Uterus (tissue), 4 donors: ENCODE results near the gene C1QC. TPM values are rescaled to one million over a fixed set of nuclear protein-coding genes. Genes with fewer than 3 reads are reported as not detected.

Experiments used
- DNase-seq, 2 donors: peaks; one replicate each; pipeline ENCODE4 v3.0.0-alpha.2; 2019 to 2020
- H3K27ac ChIP-seq, 2 donors: fragments of 200-600 bp; sonication (generic); 1 replicate in 1 of 2; 2 replicates in 1 of 2; pipeline ENCODE4 v1.5.1; 2016 to 2018
- H3K27me3 ChIP-seq, 2 donors: fragments of 200-600 bp; sonication (generic); one replicate each; pipeline ENCODE4 v1.5.1; 2018 to 2019; ENCODE audit warnings: control low read depth in 1 of 2
- H3K36me3 ChIP-seq, 2 donors: fragments of 200-600 bp; sonication (generic); one replicate each; pipeline ENCODE4 v1.5.1; 2019; ENCODE audit warnings: control low read depth in 1 of 2
- H3K4me1 ChIP-seq, 2 donors: fragments of 200-600 bp; sonication (generic); one replicate each; pipeline ENCODE4 v1.5.1; 2018 to 2019; ENCODE audit warnings: control low read depth in 1 of 2
- H3K4me3 ChIP-seq, 2 donors: fragments of 200-600 bp; sonication (generic); 1 replicate in 1 of 2; 2 replicates in 1 of 2; pipeline ENCODE4 v1.5.1; 2018 to 2019; ENCODE audit warnings: mild to moderate bottlenecking in 1 of 2
- H3K9me3 ChIP-seq, 2 donors: fragments of 200-600 bp; sonication (generic); one replicate each; pipeline ENCODE4 v1.5.1; 2019; ENCODE audit warnings: control low read depth in 1 of 2
- CTCF ChIP-seq, 4 experiments: fragments of 200-600 bp in 2 of 4; fragments of 450-650 bp in 2 of 4; sonication (generic) in 2 of 4; IDR thresholded peaks; one replicate each; pipeline ENCODE4 v1.5.1; 2016 to 2019; ENCODE audit warnings: antibody characterized with exemption in 4 of 4, mild to moderate bottlenecking in 2 of 4, moderate library complexity in 1 of 4
- POLR2A ChIP-seq, 2 donors: fragments of 450-650 bp; IDR thresholded peaks; one replicate each; pipeline ENCODE4 v1.6.1; 2016; ENCODE audit warnings: antibody characterized with exemption in 2 of 2, mild to moderate bottlenecking in 1 of 2, moderate library complexity in 1 of 2
- intact Hi-C: fragments of 100-400 bp; cut with DNase I; formaldehyde crosslinking; loops from one replicate; pipeline ENCODE4 v1.15.1; 2023; ENCODE audit warnings: low total_unique reads
- total RNA-seq, 4 donors: library from RNA; depleted of rRNA in 3 of 4; stranded (reverse); fragments of >200 nt in 3 of 4; gene quantifications; one replicate each; pipeline versions ENCODE4 v1.1.0 to v1.2.4, GENCODE V29; 2014 to 2023
- donor health status: DM: yes; HTN: yes; CAD: no.

The C1QC gene
- total RNA-seq, 4 donors from 2014 or later, result 8.2 to 120 (median 28.1) TPM

- Histone ChIP-seq H3K4me3 (no peak overlapping the region), H3K27me3 (no peaks in the 10 kb centered on the region), H3K9me3 (no peaks in the 10 kb centered on the region), H3K36me3 (no peaks in the 10 kb centered on the region), H3K27ac (no peak overlapping the region), H3K4me1 (no peaks in the 10 kb centered on the region)
- DNase-seq, result no peak
- no peak for TF ChIP-seq CTCF (IDR thresholded peaks at IDR 0.05)
- TF ChIP-seq POLR2A (IDR thresholded peaks at IDR 0.05), result no peak
- intact Hi-C loops, result no loop called here
Measured at GRCh38 chr1:22598736-22599135, 44.7 kb upstream of the C1QC start.

GRCh38 chr1:22600071-22600816 is 43.2 kb upstream of the C1QC start:
- Histone ChIP-seq H3K36me3 (no peaks in the 10 kb centered on the region), H3K27me3 (no peaks in the 10 kb centered on the region), H3K4me3 (no peak overlapping the region), H3K9me3 (no peaks in the 10 kb centered on the region), H3K4me1 (no peaks in the 10 kb centered on the region), H3K27ac (no peak overlapping the region)
- TF ChIP-seq POLR2A (IDR thresholded peaks at IDR 0.05) (no peak), CTCF (IDR thresholded peaks at IDR 0.05) (no peak)
- no peak for DNase-seq
- intact Hi-C loops, result no loop called here

- Histone ChIP-seq H3K36me3 (no peaks in the 10 kb centered on the region), H3K27ac (no peak overlapping the region), H3K4me3 (no peak overlapping the region), H3K27me3 (no peaks in the 10 kb centered on the region), H3K4me1 (no peaks in the 10 kb centered on the region), H3K9me3 (no peaks in the 10 kb centered on the region)
- intact Hi-C loops, result no loop called here
- no peak for TF ChIP-seq POLR2A (IDR thresholded peaks at IDR 0.05)
- no peak for TF ChIP-seq CTCF (IDR thresholded peaks at IDR 0.05)
- DNase-seq, result no peak
Measured at GRCh38 chr1:22600817-22601605, 42.4 kb upstream of the C1QC start.

GRCh38 chr1:22601610-22602009 is 41.8 kb upstream of the C1QC start:
- Histone ChIP-seq H3K27ac (no peak overlapping the region), H3K27me3 (no peaks in the 10 kb centered on the region), H3K9me3 (no peaks in the 10 kb centered on the region), H3K36me3 (no peaks in the 10 kb centered on the region), H3K4me3 (no peak overlapping the region), H3K4me1 (no peaks in the 10 kb centered on the region)
- intact Hi-C loops, result no loop called here
- DNase-seq, result no peak
- no peak for TF ChIP-seq POLR2A (IDR thresholded peaks at IDR 0.05)
- TF ChIP-seq CTCF (IDR thresholded peaks at IDR 0.05), result no peak

- TF ChIP-seq CTCF (IDR thresholded peaks at IDR 0.05) (no peak), POLR2A (IDR thresholded peaks at IDR 0.05) (no peak)
- intact Hi-C loops, result no loop called here
- no peak overlapping the region for H3K27ac ChIP-seq
- no peak for DNase-seq
- H3K27me3 ChIP-seq, result no peaks in the 10 kb centered on the region
- H3K4me1 ChIP-seq, result no peaks in the 10 kb centered on the region
- no peak overlapping the region for H3K4me3 ChIP-seq
- no peaks in the 10 kb centered on the region for H3K36me3 ChIP-seq
- H3K9me3 ChIP-seq, result no peaks in the 10 kb centered on the region
Measured at GRCh38 chr1:22602060-22602740, 41.2 kb upstream of the C1QC start.
